Endodermal cell (in vitro differentiated cells): ENCODE results near the gene ANKZF1. TPM values are rescaled to one million over a fixed set of nuclear protein-coding genes. Genes with fewer than 3 reads are reported as not detected.

Source experiments
- DNase-seq: peaks from one replicate; pipeline ENCODE4 v3.0.0-alpha.2; 2017
- H3K27ac ChIP-seq: 2 replicates; pipeline ENCODE4 v1.5.1; 2013; ENCODE audit warnings: mild to moderate bottlenecking, low read depth, low read length, moderate library complexity
- H3K27me3 ChIP-seq: 2 replicates; pipeline ENCODE4 v1.6.1; 2013; ENCODE audit warnings: mild to moderate bottlenecking, low read length, moderate library complexity; ENCODE audit not compliant: insufficient read depth, control insufficient read depth, poor library complexity, severe bottlenecking
- H3K36me3 ChIP-seq: 2 replicates; pipeline ENCODE4 v1.7.0; 2013; ENCODE audit warnings: mild to moderate bottlenecking, low read length, moderate library complexity; ENCODE audit not compliant: control insufficient read depth, insufficient read depth
- H3K4me1 ChIP-seq: one replicate; pipeline ENCODE4 v1.7.0; 2013; ENCODE audit warnings: low read length; ENCODE audit not compliant: control insufficient read depth, insufficient read depth
- H3K4me3 ChIP-seq: 2 replicates; pipeline ENCODE4 v1.5.1; 2013; ENCODE audit warnings: mild to moderate bottlenecking, low read length, moderate library complexity
- H3K9ac ChIP-seq: 2 replicates; pipeline ENCODE4 v1.6.1; 2013; ENCODE audit warnings: mild to moderate bottlenecking, low read length, moderate library complexity; ENCODE audit not compliant: poor library complexity, severe bottlenecking; ENCODE audit errors: extremely low read depth
- H3K9me3 ChIP-seq: 2 replicates; pipeline ENCODE4 v1.6.1; 2013; ENCODE audit warnings: mild to moderate bottlenecking, low read length, moderate library complexity; ENCODE audit not compliant: control insufficient read depth
- H3K27ac Mint-ChIP-seq: 2 replicates; pipeline ENCODE4 v1.8.0; 2020; ENCODE audit warnings: mixed read lengths
- H3K27me3 Mint-ChIP-seq: 2 replicates; pipeline ENCODE4 v1.8.0; 2021; ENCODE audit warnings: mild to moderate bottlenecking, mixed read lengths; ENCODE audit not compliant: insufficient read depth
- H3K36me3 Mint-ChIP-seq: 2 replicates; pipeline ENCODE4 v1.8.0; 2020; ENCODE audit warnings: low read depth, mixed read lengths
- H3K4me1 Mint-ChIP-seq: 2 replicates; pipeline ENCODE4 v1.8.0; 2020; ENCODE audit warnings: mixed read lengths
- H3K4me3 Mint-ChIP-seq: 2 replicates; pipeline ENCODE4 v1.8.0; 2020; ENCODE audit warnings: mild to moderate bottlenecking, moderate library complexity, mixed read lengths
- H3K9me3 Mint-ChIP-seq: 2 replicates; pipeline ENCODE4 v1.8.0; 2020; ENCODE audit warnings: mild to moderate bottlenecking, mixed read lengths
- WGBS, 2 experiments: methylation state at CpG; one replicate each; pipeline versions ENCODE4 v1.1.5 to v1.1.7; 2013; ENCODE audit warnings: missing lambda C conversion rate in 2 of 2, mixed read lengths in 1 of 2; ENCODE audit not compliant: insufficient coverage in 1 of 2, insufficient read length in 1 of 2; 5-methylcytosine and 5-hydroxymethylcytosine counted together
- total RNA-seq, 2 donors: library from RNA; stranded (reverse); fragmentation: NEBNext Ultra II Directional in 1 of 2; extraction: Animal tissue kit (Norgen Biotek cat#: 25700) in 1 of 2; gene quantifications; 2 replicates in 1 of 2; 3 replicates in 1 of 2; pipeline ENCODE4 v1.2.1, GENCODE V29; 2021
- TF ChIP-seq, protein P1 (sequence below): fragments of 200-600 bp; sonication (generic); conservative IDR thresholded peaks from 2 replicates; pipeline ENCODE4 v1.5.0; 2021; ENCODE audit warnings: antibody characterized with exemption, mild to moderate bottlenecking

Gene ANKZF1
- total RNA-seq, 2 donors from 2014 or later = 50.9 to 56.3 TPM

DNA sequence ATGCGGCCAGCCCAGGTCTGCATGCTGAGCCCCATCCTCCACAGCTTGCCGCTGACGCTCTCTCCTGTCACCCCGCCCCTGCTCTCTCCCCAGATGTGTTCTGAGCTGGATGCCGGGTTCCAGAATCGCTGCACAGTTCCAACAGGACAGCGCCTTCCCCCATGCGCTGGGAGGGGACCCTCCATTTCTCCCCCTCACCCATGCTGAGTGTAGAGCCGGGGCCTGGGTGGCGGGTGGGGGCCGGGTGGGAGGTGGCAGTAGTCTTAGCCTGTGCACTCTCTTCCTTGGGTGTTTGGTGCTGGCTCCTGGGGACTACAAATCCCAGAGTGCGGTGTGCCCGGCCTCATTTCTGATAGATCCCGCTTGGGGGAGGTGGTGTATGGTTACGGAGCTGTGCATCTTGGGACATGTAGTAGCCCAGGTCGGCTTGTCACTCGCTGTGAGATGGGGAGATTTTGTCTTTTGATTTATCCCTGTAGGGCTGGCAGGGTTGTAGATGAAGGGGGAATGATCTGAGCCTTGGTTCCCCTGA is 56.4 kb downstream of the ANKZF1 start:
- 74 to 78% methylated on average over 5 to 17 of the region's 17 CpGs for whole genome bisulfite sequencing, 2 experiments
- TF ChIP-seq, protein P1, sequence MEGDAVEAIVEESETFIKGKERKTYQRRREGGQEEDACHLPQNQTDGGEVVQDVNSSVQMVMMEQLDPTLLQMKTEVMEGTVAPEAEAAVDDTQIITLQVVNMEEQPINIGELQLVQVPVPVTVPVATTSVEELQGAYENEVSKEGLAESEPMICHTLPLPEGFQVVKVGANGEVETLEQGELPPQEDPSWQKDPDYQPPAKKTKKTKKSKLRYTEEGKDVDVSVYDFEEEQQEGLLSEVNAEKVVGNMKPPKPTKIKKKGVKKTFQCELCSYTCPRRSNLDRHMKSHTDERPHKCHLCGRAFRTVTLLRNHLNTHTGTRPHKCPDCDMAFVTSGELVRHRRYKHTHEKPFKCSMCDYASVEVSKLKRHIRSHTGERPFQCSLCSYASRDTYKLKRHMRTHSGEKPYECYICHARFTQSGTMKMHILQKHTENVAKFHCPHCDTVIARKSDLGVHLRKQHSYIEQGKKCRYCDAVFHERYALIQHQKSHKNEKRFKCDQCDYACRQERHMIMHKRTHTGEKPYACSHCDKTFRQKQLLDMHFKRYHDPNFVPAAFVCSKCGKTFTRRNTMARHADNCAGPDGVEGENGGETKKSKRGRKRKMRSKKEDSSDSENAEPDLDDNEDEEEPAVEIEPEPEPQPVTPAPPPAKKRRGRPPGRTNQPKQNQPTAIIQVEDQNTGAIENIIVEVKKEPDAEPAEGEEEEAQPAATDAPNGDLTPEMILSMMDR = no peak
- no peaks in the 10 kb centered on the region for H3K9me3 ChIP-seq
- no peak overlapping the region for H3K27ac ChIP-seq
- H3K4me1 ChIP-seq = peaks cover 1% of the 10 kb centered on the region
- H3K27me3 Mint-ChIP-seq = peaks cover 7% of the 10 kb centered on the region
- H3K4me1 Mint-ChIP-seq = peaks cover 9% of the 10 kb centered on the region
- H3K27ac Mint-ChIP-seq = peak overlapping the region; percentile 70
- no peak overlapping the region for H3K4me3 ChIP-seq
- peaks cover 33% of the 10 kb centered on the region for H3K36me3 ChIP-seq
- DNase-seq = peak; percentile 91
- no peak overlapping the region for H3K4me3 Mint-ChIP-seq
- H3K27me3 ChIP-seq = no peaks in the 10 kb centered on the region
- H3K9ac ChIP-seq = no peak overlapping the region
- H3K36me3 Mint-ChIP-seq = peaks cover 25% of the 10 kb centered on the region
- no peaks in the 10 kb centered on the region for H3K9me3 Mint-ChIP-seq

Other genes with a start within 250 kb of the ANKZF1 start
- gene FEV, start 244.6 kb upstream of the ANKZF1 start, total RNA-seq = not detected
- 1 to 10 TPM; 2.6 to 3.5 TPM for gene CRYBA2, start 236.4 kb upstream of the ANKZF1 start, total RNA-seq
- gene CFAP65, start 188.3 kb upstream of the ANKZF1 start, total RNA-seq = 1 to 10 TPM in 1 of 2 donors, under 1 TPM in 1; 0.84 to 1.5 TPM
- 10 to 100 TPM in 1 of 2 donors, 1 to 10 TPM in 1; 2.1 to 10.3 TPM for gene IHH, start 168.9 kb upstream of the ANKZF1 start, total RNA-seq
- gene NHEJ1, start 69.0 kb upstream of the ANKZF1 start, total RNA-seq = 10 to 100 TPM; 16.2 to 27.4 TPM
- 1 to 10 TPM in 1 of 2 donors, under 1 TPM in 1; 0.46 to 1.9 TPM for gene SLC23A3, start 59.8 kb upstream of the ANKZF1 start, total RNA-seq
- gene CNPPD1, start 52.9 kb upstream of the ANKZF1 start, total RNA-seq = 10 to 100 TPM; 27.7 to 33.2 TPM
- gene RETREG2, start 51.5 kb upstream of the ANKZF1 start, total RNA-seq = 10 to 100 TPM; 67.0 to 73.4 TPM
- gene ZFAND2B, start 23.0 kb upstream of the ANKZF1 start, total RNA-seq = 10 to 100 TPM; 21.7 to 22.5 TPM
- gene ABCB6, start 10.8 kb upstream of the ANKZF1 start, total RNA-seq = 10 to 100 TPM; 39.1 to 76.0 TPM
- gene ATG9A, start 170 bp upstream of the ANKZF1 start, total RNA-seq = 10 to 100 TPM; 45.4 to 45.7 TPM
- 10 to 100 TPM in 1 of 2 donors, 1 to 10 TPM in 1; 9.7 to 13.8 TPM for gene GLB1L, start 15.6 kb downstream of the ANKZF1 start, total RNA-seq
- 10 to 100 TPM; 27.3 to 37.7 TPM for gene STK16, start 15.7 kb downstream of the ANKZF1 start, total RNA-seq
- gene TUBA4B, start 23.4 kb downstream of the ANKZF1 start, total RNA-seq = not detected
- 1 to 10 TPM; 4.0 to 9.5 TPM for gene TUBA4A, start 24.1 kb downstream of the ANKZF1 start, total RNA-seq
- 10 to 100 TPM; 61.9 to 80.9 TPM for gene DNAJB2, start 49.6 kb downstream of the ANKZF1 start, total RNA-seq
- gene PTPRN, start 79.6 kb downstream of the ANKZF1 start, total RNA-seq = 1 to 10 TPM in 1 of 2 donors, under 1 TPM in 1; 0.44 to 1.1 TPM
- not detected for gene RESP18, start 102.9 kb downstream of the ANKZF1 start, total RNA-seq
- gene DNPEP, start 158.1 kb downstream of the ANKZF1 start, total RNA-seq = 10 to 100 TPM; 54.6 to 76.1 TPM
- 1 to 10 TPM; 1.1 to 3.5 TPM for gene DES, start 188.6 kb downstream of the ANKZF1 start, total RNA-seq
- 10 to 100 TPM; 23.1 to 29.8 TPM for gene SPEG, start 205.0 kb downstream of the ANKZF1 start, total RNA-seq